ENCODE data around the gene SLC4A4. TPM values are rescaled to one million over a fixed set of nuclear protein-coding genes. Genes with fewer than 3 reads are reported as not detected.

Gene SLC4A4
- total and polyA plus RNA-seq, 10 of the 15 experiments (the other 5 are each of a cell fraction or from before 2014, with no cell fraction given): 0.05 to 0.44 (median 0.18) TPM

- TF ChIP-seq HSF1 (IDR thresholded peaks at IDR 0.05; ENCODE audit: low read depth, low read length): no peak
- TF ChIP-seq BHLHE40 (IDR thresholded peaks at IDR 0.05; ENCODE audit: borderline replicate concordance in 1 of 2, low read depth in 2 of 2, low read length in 1 of 2): no peak
- TF ChIP-seq TCF7 (IDR thresholded peaks at IDR 0.05; ENCODE audit: borderline replicate concordance): no peak
- TF ChIP-seq TARDBP (IDR thresholded peaks at IDR 0.05; ENCODE audit: borderline replicate concordance): no peak
- no peak for TF ChIP-seq CBX5 (IDR thresholded peaks at IDR 0.05; ENCODE audit: low read depth)
- no peak for TF ChIP-seq MEF2A (IDR thresholded peaks at IDR 0.05; ENCODE audit: insufficient read depth, low read depth, low read length)
- no peak for TF ChIP-seq MYC (IDR thresholded peaks at IDR 0.05; ENCODE audit: insufficient read depth, insufficient read length, insufficient replicate concordance, low read length, severe bottlenecking)
- no peak for TF ChIP-seq EZH2 (IDR thresholded peaks at IDR 0.05; ENCODE audit: borderline replicate concordance, control insufficient read depth, low read depth, low read length)
- no peak for TF ChIP-seq HDGF (IDR thresholded peaks at IDR 0.05)
- no peak for TF ChIP-seq ETV6 (conservative IDR thresholded peaks at IDR 0.05 in 1 of 2, IDR thresholded peaks at IDR 0.05 in 1 of 2; ENCODE audit: borderline replicate concordance in 1 of 2, low read depth in 1 of 2)
Measured at GRCh38 chr4:71532407-71532806, 193.6 kb downstream of the SLC4A4 start (continued).

DNA sequence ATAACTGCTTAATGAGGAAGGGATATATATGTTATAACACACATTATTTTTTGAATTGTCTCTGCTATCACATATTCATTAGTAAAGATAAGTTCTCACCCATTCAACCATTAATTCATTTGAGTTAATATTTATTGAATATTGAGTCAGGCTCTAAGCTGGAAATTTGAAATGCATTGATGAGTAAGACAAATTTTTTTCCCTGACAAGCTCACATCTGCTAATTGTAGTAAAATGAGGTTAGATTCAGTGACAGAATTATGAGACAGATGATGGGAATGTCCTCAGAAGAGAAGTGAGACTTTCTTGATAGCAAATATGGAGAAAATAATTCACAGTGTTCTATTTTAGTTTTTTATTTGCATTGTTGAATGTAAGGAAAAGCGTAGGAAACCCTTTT, 194.3 kb downstream of the SLC4A4 start:
- 0% methylated on average over 1 of the region's 1 CpG for WGBS (ENCODE audit: insufficient coverage, insufficient replicate concordance, low lambda C conversion rate, missing lambda C conversion rate)
- no peak overlapping the region for H3K4me3 ChIP-seq
- POLR2A ChIA-PET: no interaction called here

More for the DNA sequence above, 194.3 kb downstream of the SLC4A4 start:
- H3K27me3 ChIP-seq (replicated peaks in 1 of 2; ENCODE audit: control insufficient read depth in 2 of 2, insufficient read depth in 2 of 2, low read length in 1 of 2): no peaks in the 10 kb centered on the region; a peak in 1 of 4 replicates
- no peak overlapping the region for H2AFZ ChIP-seq (ENCODE audit: control insufficient read depth, low read depth, low read length)
- ChIA-PET RAD21 (ENCODE audit: unreplicated experiment) (no interaction called here), CTCF (interaction anchor here (1.5 kb wide), 1 partner anchor 21 kb away, joined by 3 read pairs; no protein-coding TSS in a partner anchor), SMC1A (ENCODE audit: uncharacterized antibody, unreplicated experiment) (no interaction called here)
- no peak overlapping the region for H3K4me2 ChIP-seq (ENCODE audit: control insufficient read depth, insufficient read depth)
- no peaks in the 10 kb centered on the region for H4K20me1 ChIP-seq (ENCODE audit: control insufficient read depth, insufficient read depth)
- DNase-seq (ENCODE audit: low read depth, low spot score) (no peak), FAIRE-seq (no peak), ATAC-seq (no peak)
- in situ Hi-C loops (cut with MboI) (no loop called here), intact Hi-C loops (cut with micrococcal nuclease; ENCODE audit: unreplicated experiment) (no loop called here)
- H3K9ac ChIP-seq (ENCODE audit: control insufficient read depth, insufficient read depth, low read length): no peak overlapping the region
- H3K27ac ChIP-seq (ENCODE audit: control insufficient read depth, insufficient read depth): no peak overlapping the region
- H3K9me3 ChIP-seq (replicated peaks; ENCODE audit: control insufficient read depth, insufficient read depth, low read length): no peaks in the 10 kb centered on the region
- TF ChIP-seq, protein P1, sequence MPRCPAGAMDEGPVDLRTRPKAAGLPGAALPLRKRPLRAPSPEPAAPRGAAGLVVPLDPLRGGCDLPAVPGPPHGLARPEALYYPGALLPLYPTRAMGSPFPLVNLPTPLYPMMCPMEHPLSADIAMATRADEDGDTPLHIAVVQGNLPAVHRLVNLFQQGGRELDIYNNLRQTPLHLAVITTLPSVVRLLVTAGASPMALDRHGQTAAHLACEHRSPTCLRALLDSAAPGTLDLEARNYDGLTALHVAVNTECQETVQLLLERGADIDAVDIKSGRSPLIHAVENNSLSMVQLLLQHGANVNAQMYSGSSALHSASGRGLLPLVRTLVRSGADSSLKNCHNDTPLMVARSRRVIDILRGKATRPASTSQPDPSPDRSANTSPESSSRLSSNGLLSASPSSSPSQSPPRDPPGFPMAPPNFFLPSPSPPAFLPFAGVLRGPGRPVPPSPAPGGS (IDR thresholded peaks at IDR 0.05; ENCODE audit: borderline replicate concordance, insufficient read depth, low read depth, low read length, poor library complexity, severe bottlenecking): no peak
- TF ChIP-seq MLLT1 (IDR thresholded peaks at IDR 0.05) (no peak), ZNF687 (IDR thresholded peaks at IDR 0.05) (no peak)
- no TSS peak for BruUV-seq (replicated peaks)
- no peaks in the 10 kb centered on the region for H3K79me2 ChIP-seq (ENCODE audit: control insufficient read depth, insufficient read depth, low read length)
- no peaks in the 10 kb centered on the region for H3K4me1 ChIP-seq (ENCODE audit: control insufficient read depth, insufficient read depth, low read length)
- H3K36me3 ChIP-seq (ENCODE audit: control insufficient read depth in 2 of 2, insufficient read depth in 2 of 2, low read length in 1 of 2): no peaks in the 10 kb centered on the region

All from GM12878 (cell line).